Calu3 (cell line): ENCODE measurements around the gene HSD17B8. TPM values are rescaled to one million over a fixed set of nuclear protein-coding genes. Genes with fewer than 3 reads are reported as not detected.

Source experiments
- BruUV-seq: library from RNA; stranded (reverse); fragments of 400-500 nt; replicated peaks from 2 replicates; lab custom pipeline; 2021; lab: Mats Ljungman, UMichigan
- CTCF ChIA-PET: fragments of 300-600 bp; sonication (Branson Sonifier 250); formaldehyde crosslinking; loops from one replicate; lab custom pipeline; 2022; ENCODE audit warnings: antibody characterized with exemption; lab: Charles Lee
- DNase-seq: peaks from one replicate; pipeline ENCODE4 v3.0.0; 2022
- H3K27ac Mint-ChIP-seq: one replicate; pipeline ENCODE4 v1.8.0; 2022; ENCODE audit warnings: mixed read lengths; ENCODE audit not compliant: unreplicated experiment
- H3K27me3 Mint-ChIP-seq: one replicate; pipeline ENCODE4 v1.8.0; 2022; ENCODE audit warnings: mixed read lengths; ENCODE audit not compliant: unreplicated experiment
- H3K36me3 Mint-ChIP-seq: one replicate; pipeline ENCODE4 v1.8.0; 2022; ENCODE audit warnings: mild to moderate bottlenecking, moderate library complexity, mixed read lengths; ENCODE audit not compliant: insufficient read depth, unreplicated experiment
- H3K4me1 Mint-ChIP-seq: one replicate; pipeline ENCODE4 v1.8.0; 2022; ENCODE audit warnings: mild to moderate bottlenecking, low read depth, mixed read lengths; ENCODE audit not compliant: unreplicated experiment
- H3K4me3 Mint-ChIP-seq: one replicate; pipeline ENCODE4 v1.8.0; 2022; ENCODE audit warnings: mild to moderate bottlenecking, low read depth, moderate library complexity, mixed read lengths; ENCODE audit not compliant: unreplicated experiment
- H3K9me3 Mint-ChIP-seq: one replicate; pipeline ENCODE4 v1.8.0; 2022; ENCODE audit warnings: low read depth, mixed read lengths; ENCODE audit not compliant: unreplicated experiment
- intact Hi-C: fragments of 100-400 bp; cut with micrococcal nuclease; formaldehyde crosslinking; loops from one replicate; pipeline ENCODE4 v1.10.0; 2022; ENCODE audit not compliant: unreplicated experiment
- total RNA-seq: library from RNA; stranded (reverse); gene quantifications from 2 replicates; pipeline ENCODE4 v1.2.3, GENCODE V29; 2022
- TF ChIP-seq, protein P1 (sequence below): fragments of 200-600 bp; IDR thresholded peaks from one replicate; pipeline ENCODE4 v1.8.0; 2022; ENCODE audit warnings: antibody characterized with exemption; ENCODE audit not compliant: unreplicated experiment

HSD17B8 gene
- total RNA-seq, 1 experiment from 2014 or later, result 41.7 TPM

- no TSS peak for BruUV-seq
- Mint-ChIP-seq H3K4me1 (peaks cover 52% of the 10 kb centered on the region), H3K9me3 (no peaks in the 10 kb centered on the region), H3K4me3 (peak overlapping the region; percentile 97), H3K27me3 (no peaks in the 10 kb centered on the region), H3K36me3 (peaks cover 92% of the 10 kb centered on the region), H3K27ac (peak overlapping the region; percentile 97)
- CTCF ChIA-PET, result no interaction called here
- intact Hi-C loops, result no loop called here
- TF ChIP-seq, protein P1, sequence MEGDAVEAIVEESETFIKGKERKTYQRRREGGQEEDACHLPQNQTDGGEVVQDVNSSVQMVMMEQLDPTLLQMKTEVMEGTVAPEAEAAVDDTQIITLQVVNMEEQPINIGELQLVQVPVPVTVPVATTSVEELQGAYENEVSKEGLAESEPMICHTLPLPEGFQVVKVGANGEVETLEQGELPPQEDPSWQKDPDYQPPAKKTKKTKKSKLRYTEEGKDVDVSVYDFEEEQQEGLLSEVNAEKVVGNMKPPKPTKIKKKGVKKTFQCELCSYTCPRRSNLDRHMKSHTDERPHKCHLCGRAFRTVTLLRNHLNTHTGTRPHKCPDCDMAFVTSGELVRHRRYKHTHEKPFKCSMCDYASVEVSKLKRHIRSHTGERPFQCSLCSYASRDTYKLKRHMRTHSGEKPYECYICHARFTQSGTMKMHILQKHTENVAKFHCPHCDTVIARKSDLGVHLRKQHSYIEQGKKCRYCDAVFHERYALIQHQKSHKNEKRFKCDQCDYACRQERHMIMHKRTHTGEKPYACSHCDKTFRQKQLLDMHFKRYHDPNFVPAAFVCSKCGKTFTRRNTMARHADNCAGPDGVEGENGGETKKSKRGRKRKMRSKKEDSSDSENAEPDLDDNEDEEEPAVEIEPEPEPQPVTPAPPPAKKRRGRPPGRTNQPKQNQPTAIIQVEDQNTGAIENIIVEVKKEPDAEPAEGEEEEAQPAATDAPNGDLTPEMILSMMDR, result no peak
- no peak for DNase-seq
Measured at GRCh38 chr6:33198853-33199436, 5.5 kb upstream of the HSD17B8 start.

GRCh38 chr6:33199687-33200218 is 4.7 kb upstream of the HSD17B8 start:
- Mint-ChIP-seq H3K36me3 (peaks cover 97% of the 10 kb centered on the region), H3K9me3 (no peaks in the 10 kb centered on the region), H3K27me3 (no peaks in the 10 kb centered on the region), H3K4me3 (peak overlapping the region; percentile 97), H3K27ac (peak overlapping the region; percentile 97), H3K4me1 (peaks cover 57% of the 10 kb centered on the region)
- BruUV-seq, result TSS peak; percentile 42
- CTCF ChIA-PET, result interaction anchor here (0.6 to 0.7 kb wide), 4 partner anchors 11 to 226 kb away, joined by 3 to 4 read pairs (median 3); no protein-coding TSS in a partner anchor
- TF ChIP-seq, protein P1, result no peak
- intact Hi-C loops, result no loop called here
- no peak for DNase-seq

DNA sequence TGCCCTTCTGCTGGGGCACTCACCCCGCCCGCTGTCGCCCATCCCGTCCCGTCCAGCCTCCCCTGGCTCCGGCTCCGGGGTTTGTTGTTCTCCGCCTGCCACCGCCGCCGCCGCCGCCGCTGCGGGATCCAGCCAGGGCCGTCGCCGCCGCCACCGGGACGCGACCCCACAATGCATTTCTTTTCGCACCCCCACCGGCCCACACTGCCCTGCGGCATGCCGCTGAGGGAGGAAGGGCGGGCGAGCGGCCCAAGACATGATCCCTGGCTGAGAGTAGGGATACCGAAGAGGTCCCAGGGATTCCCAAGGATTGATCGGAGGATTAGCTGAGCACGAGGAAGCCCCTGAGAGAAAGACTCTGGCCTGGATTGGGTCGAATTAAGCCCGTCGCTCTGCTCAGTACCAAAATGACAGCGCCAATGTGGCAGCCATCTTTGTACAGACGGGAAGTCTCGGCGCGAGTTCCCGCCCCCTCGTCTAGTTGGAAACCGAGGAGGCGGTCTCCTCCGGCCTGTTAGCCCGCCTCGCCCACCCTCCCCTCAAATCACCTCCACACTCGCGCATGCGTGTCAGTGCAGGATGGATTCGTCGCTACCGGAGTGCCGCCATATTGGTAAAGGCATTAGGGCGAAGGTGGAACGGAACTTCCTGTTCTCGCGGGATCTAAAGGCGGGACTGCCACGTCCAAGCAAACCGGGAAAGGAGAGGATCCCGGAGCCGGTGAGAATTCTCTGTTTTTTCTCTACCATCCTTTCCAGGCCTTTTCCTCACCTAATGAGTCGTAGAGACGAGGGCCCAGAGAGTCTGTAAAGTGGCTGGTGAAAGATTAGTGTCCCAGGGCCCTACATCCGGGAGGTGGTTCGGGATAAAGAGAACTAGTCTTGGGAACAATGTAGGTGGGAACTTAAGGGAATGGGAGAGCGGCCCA is 4.0 kb upstream of the HSD17B8 start, which contains the start of the genes RXRB and SLC39A7:
Gene RXRB, minus strand, starts transcription at position 447 of the 928 bp plus-strand sequence. Its CDS starts 189 bp downstream, at position 258.
Gene SLC39A7, plus strand, starts transcription at position 649 of the 928 bp plus-strand sequence. CDS start 379 bp downstream, outside the sequence.
- H3K4me1 Mint-ChIP-seq, result peaks cover 64% of the 10 kb centered on the region
- no TSS peak for BruUV-seq
- DNase-seq, result peak; percentile 99

GRCh38 chr6:33201147-33201545 is 3.3 kb upstream of the HSD17B8 start:
- TF ChIP-seq, protein P1, result no peak
- peak overlapping the region; percentile 97 for H3K4me3 Mint-ChIP-seq
- H3K27me3 Mint-ChIP-seq, result no peaks in the 10 kb centered on the region
- intact Hi-C loops, result no loop called here
- DNase-seq, result peak; percentile 31
- TSS peak; percentile 81 for BruUV-seq
- CTCF ChIA-PET, result no interaction called here
- H3K9me3 Mint-ChIP-seq, result no peaks in the 10 kb centered on the region
- peak overlapping the region; percentile 97 for H3K27ac Mint-ChIP-seq
- peaks cover 97% of the 10 kb centered on the region for H3K36me3 Mint-ChIP-seq
- peaks cover 71% of the 10 kb centered on the region for H3K4me1 Mint-ChIP-seq

More for the DNA sequence above, 4.0 kb upstream of the HSD17B8 start, which contains the start of the genes RXRB and SLC39A7:
- intact Hi-C loops, result no loop called here
- no peaks in the 10 kb centered on the region for H3K9me3 Mint-ChIP-seq
- H3K27me3 Mint-ChIP-seq, result no peaks in the 10 kb centered on the region
- TF ChIP-seq, protein P1, result no peak
- CTCF ChIA-PET, result interaction anchor here (0.7 kb wide), 3 partner anchors 11 to 226 kb away, joined by 3 to 4 read pairs (median 3); no protein-coding TSS in a partner anchor
- H3K4me3 Mint-ChIP-seq, result peak within 1 kb of the TSS; percentile 97
- H3K36me3 Mint-ChIP-seq, result peaks cover 97% of the 10 kb centered on the region
- H3K27ac Mint-ChIP-seq, result peak within 1 kb of the TSS; percentile 97
